HG03039 (cell line): ENCODE measurements around the gene TNRC6C.
"Not testable (repeated sequence)": the region's sequence is repeated elsewhere in the genome, so short reads cannot be mapped to it uniquely, and the experiment has no call there.

Experiments
- ATAC-seq: cut with Tn5 transposase; IDR thresholded peaks from one replicate; pipeline ENCODE4 v1.9.1; 2021; ENCODE audit warnings: mild to moderate bottlenecking, moderate library complexity; ENCODE audit not compliant: unreplicated experiment

The TNRC6C gene

GRCh38 chr17:78110363-78111015, 152.0 kb downstream of the TNRC6C start:
- no peak for ATAC-seq

- ATAC-seq: no peak
Measured at GRCh38 chr17:78111016-78111726, 152.7 kb downstream of the TNRC6C start.

- ATAC-seq: no peak
Measured at GRCh38 chr17:78111727-78112517, 153.4 kb downstream of the TNRC6C start.

- no peak for ATAC-seq
Measured at GRCh38 chr17:78112518-78113471, 154.3 kb downstream of the TNRC6C start.

- no peak for ATAC-seq
Measured at GRCh38 chr17:78113804-78114785, 155.6 kb downstream of the TNRC6C start.

- ATAC-seq: no peak
Measured at GRCh38 chr17:78114831-78115723, 156.6 kb downstream of the TNRC6C start.

- ATAC-seq: not testable (repeated sequence)
Measured at GRCh38 chr17:78115803-78116202, 157.3 kb downstream of the TNRC6C start.

GRCh38 chr17:78116411-78116810, 157.9 kb downstream of the TNRC6C start:
- ATAC-seq: no peak

GRCh38 chr17:78117027-78117981, 158.8 kb downstream of the TNRC6C start:
- ATAC-seq: no peak

GRCh38 chr17:78118801-78119241, 160.3 kb downstream of the TNRC6C start:
- no peak for ATAC-seq

GRCh38 chr17:78120537-78120936, 162.0 kb downstream of the TNRC6C start:
- ATAC-seq: no peak

- ATAC-seq: no peak
Measured at GRCh38 chr17:78120971-78121800, 162.7 kb downstream of the TNRC6C start.

- ATAC-seq: no peak
Measured at GRCh38 chr17:78121801-78122215, 163.3 kb downstream of the TNRC6C start.

GRCh38 chr17:78122216-78122930, 163.9 kb downstream of the TNRC6C start:
- ATAC-seq: no peak

GRCh38 chr17:78122931-78123249, 164.4 kb downstream of the TNRC6C start:
- no peak for ATAC-seq
